Aorta (tissue), 5 donors: ENCODE data around the gene TWIST2. TPM values are rescaled to one million over a fixed set of nuclear protein-coding genes. Genes with fewer than 3 reads are reported as not detected.

Experiments used
- ATAC-seq: fragments of 200-7000 bp; cut with Tn5 transposase; one replicate; pipeline ENCODE4 v1.9.1; 2022; ENCODE audit warnings: moderate library complexity; ENCODE audit not compliant: low FRiP score
- DNase-seq, 2 donors: peaks; one replicate each; pipeline ENCODE4 v3.0.0-alpha.2; 2020
- H3K27ac ChIP-seq, 2 donors: one replicate each; pipeline ENCODE4 v1.5.1; 2013; ENCODE audit warnings: low read length in 2 of 2, mild to moderate bottlenecking in 2 of 2, moderate library complexity in 2 of 2, control low read depth in 1 of 2, inconsistent platforms in 1 of 2, low read depth in 1 of 2
- H3K27me3 ChIP-seq, 2 donors: one replicate each; pipeline ENCODE4 v1.6.1; 2013; ENCODE audit warnings: control low read depth in 1 of 2, low read length in 1 of 2, mild to moderate bottlenecking in 1 of 2, moderate library complexity in 1 of 2; ENCODE audit not compliant: insufficient read depth in 2 of 2, control insufficient read depth in 1 of 2
- H3K36me3 ChIP-seq, 2 donors: one replicate each; pipeline ENCODE4 v1.6.1; 2013; ENCODE audit warnings: control low read depth in 1 of 2, low read length in 1 of 2, mild to moderate bottlenecking in 1 of 2; ENCODE audit not compliant: insufficient read depth in 2 of 2, control insufficient read depth in 1 of 2
- H3K4me1 ChIP-seq, 2 donors: one replicate each; pipeline ENCODE4 v1.6.1; 2013; ENCODE audit warnings: low read length in 2 of 2, control low read depth in 1 of 2, mild to moderate bottlenecking in 1 of 2, moderate library complexity in 1 of 2; ENCODE audit not compliant: insufficient read depth in 2 of 2, control insufficient read depth in 1 of 2
- H3K4me3 ChIP-seq, 2 donors: one replicate each; pipeline ENCODE4 v1.5.1; 2013; ENCODE audit warnings: low read length in 2 of 2, control low read depth in 1 of 2, mild to moderate bottlenecking in 1 of 2
- H3K9me3 ChIP-seq: one replicate; pipeline ENCODE4 v1.6.1; 2013; ENCODE audit warnings: mild to moderate bottlenecking, low read length; ENCODE audit not compliant: control insufficient read depth
- WGBS, 2 donors: extraction: QIAGEN DNeasy Blood & Tissue Kit; methylation state at CpG; one replicate each; pipeline ENCODE4 v1.1.7; 2013; 5-methylcytosine and 5-hydroxymethylcytosine counted together
- intact Hi-C, 2 donors: fragments of 100-400 bp; cut with DNase I; formaldehyde crosslinking; loops; one replicate each; pipeline versions ENCODE4 v1.14.2 to v1.15.0; 2022
- polyA plus RNA-seq, 2 donors: library from polyadenylated mRNA; stranded (reverse); fragments of 200-250 nt; gene quantifications; one replicate each; pipeline ENCODE4 v1.2.3, GENCODE V29; 2013
- total RNA-seq, 2 donors: library from RNA; stranded (reverse); fragmentation: NEBNext Ultra II Directional; extraction: Animal tissue kit (Norgen Biotek cat#: 25700); gene quantifications; one replicate each; pipeline ENCODE4 v1.2.1, GENCODE V29; 2021
- donor health status: healthy with polysubstance abuse.
- donor health status: Bipolar disorder and iron deficiency.
- donor health status: DM: no; HTN: no; CAD: no.
- donor health status: DM: no; HTN: no; CAD: no.
- donor health status: DM: yes; HTN: yes; CAD: no.

TWIST2 gene
- total and polyA plus RNA-seq, 4 donors, result 6.0 to 20.8 (median 14.6) TPM

DNA sequence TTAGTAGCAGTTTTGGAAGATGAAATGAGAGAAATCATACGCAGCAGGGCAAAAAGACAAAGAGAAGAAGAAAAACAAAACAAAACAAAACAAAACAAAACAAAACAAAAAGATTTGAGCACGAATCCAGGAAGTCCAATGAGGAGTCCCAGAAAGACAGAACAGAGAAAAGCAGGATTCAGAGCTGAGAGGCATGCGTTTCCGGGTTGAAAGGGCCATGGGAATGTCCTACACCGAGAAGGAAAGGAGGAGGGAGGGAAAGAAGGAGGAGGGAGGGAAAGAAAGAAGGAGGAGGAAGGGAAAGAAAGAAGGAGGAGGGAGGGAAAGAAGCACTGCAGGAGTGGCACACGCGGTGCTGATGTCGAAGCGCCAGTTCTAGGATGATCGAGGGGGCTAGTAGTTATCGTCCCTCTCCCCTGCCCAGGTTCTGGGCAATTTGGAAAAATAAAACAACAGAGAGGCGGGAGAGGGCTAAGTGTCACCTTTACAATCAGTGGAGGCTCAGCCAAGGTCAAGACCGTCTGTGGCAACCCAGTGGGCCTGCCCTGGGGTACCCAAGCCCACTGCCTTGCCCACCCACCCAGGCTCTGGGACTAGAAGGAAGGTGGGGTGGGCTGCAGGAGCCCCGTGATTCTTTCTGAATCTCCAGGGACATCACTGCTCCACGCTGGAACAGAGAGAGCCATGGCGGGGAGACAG, 68.4 kb downstream of the TWIST2 start:
- WGBS, 2 donors, result 77 to 83% methylated on average over 16 of the region's 16 CpGs
- DNase-seq (no peak), ATAC-seq (no peak)
- no peaks in the 10 kb centered on the region for H3K9me3 ChIP-seq
- H3K4me3 ChIP-seq, result no peak overlapping the region
- no peaks in the 10 kb centered on the region for H3K4me1 ChIP-seq
- intact Hi-C loops, result no loop called here
- H3K27ac ChIP-seq, result no peak overlapping the region
- no peaks in the 10 kb centered on the region for H3K36me3 ChIP-seq
- H3K27me3 ChIP-seq, result no peaks in the 10 kb centered on the region

DNA sequence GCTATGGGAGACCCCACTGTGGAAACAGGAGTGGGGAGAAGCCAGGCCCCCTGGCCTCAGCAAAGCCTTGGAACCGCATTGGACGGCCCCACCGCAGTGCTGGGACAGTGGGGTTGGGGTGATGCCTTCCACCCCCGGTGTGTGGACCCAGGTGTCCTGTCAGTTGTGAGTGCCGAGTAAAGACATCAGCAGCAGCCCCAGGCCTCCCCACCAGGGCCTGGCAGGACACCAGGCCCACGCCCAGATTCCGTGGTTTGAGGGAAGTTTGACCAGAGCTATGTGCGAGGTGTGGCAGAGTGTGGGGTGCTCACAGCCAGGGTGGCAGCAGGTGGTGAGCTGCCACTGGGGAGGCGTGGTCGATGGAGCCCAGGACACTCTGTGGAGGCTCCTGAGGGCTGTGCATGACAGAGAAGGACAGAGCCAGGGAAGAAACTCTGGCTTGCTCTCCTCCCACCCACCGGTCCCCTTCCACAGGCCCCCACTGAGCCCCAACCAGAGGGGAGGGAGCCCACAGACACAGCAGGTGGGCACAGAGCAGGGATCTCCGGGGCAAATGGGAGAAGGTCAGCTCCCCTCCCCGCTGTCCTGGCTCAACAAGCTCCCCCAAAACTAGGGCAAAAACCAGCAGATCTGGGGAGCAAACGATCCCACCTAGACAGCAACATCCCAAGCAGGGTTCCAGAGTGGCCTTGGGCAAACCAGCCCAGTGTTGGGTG, 69.1 kb downstream of the TWIST2 start:
- 87 to 88% methylated on average over 13 to 14 of the region's 14 CpGs for WGBS, 2 donors
- H3K27me3 ChIP-seq, result no peaks in the 10 kb centered on the region
- no peaks in the 10 kb centered on the region for H3K4me1 ChIP-seq
- H3K27ac ChIP-seq, result no peak overlapping the region
- peak in 1 of 2 donors; percentile 50 for DNase-seq
- no peak for ATAC-seq
- H3K36me3 ChIP-seq, result no peaks in the 10 kb centered on the region
- intact Hi-C loops, result no loop called here
- no peak overlapping the region for H3K4me3 ChIP-seq
- no peaks in the 10 kb centered on the region for H3K9me3 ChIP-seq

DNA sequence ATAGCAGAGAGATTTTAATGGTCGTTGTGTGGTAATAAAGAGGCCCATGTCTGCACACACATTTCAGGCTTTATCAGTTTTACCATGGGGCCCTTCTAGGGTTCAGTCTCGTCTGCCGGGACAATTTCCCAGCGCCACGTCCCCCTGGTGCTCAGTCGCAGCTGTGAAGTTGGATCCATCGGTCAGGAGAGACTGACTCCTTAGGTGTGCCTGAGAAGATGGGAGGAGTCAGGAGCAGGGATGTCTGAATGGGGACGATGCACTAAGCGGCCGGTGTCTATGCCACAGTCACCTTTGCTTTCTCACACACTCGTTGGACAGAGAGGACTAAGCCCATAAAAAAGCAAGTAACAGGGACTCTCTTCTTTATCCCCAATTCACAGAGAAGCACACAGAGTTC, 71.4 kb downstream of the TWIST2 start:
- no peaks in the 10 kb centered on the region for H3K36me3 ChIP-seq

DNA sequence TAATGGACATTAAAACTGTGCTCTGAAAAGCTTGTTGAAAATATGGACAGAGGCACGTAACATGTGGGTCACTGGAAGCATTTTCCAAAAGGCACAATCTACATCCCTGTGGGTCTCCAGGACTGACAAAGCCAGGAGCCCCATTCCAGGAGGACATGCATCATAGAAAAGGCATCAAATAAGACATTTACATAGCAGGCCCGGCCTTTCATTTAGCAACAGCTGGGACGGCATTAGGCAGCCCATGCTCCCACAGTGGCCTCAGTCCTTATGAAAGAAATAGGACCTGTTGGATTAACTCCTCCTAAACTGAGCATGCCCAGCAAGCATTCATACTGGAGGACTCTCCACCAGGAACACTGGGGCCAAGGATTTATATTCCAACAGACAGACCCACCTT, 72.2 kb downstream of the TWIST2 start:
- intact Hi-C loops, result no loop called here
- WGBS, 2 donors, result 69 to 74% methylated on average over 3 of the region's 3 CpGs
- no peak overlapping the region for H3K4me3 ChIP-seq
- no peak for ATAC-seq
- H3K27me3 ChIP-seq, result no peaks in the 10 kb centered on the region
- H3K36me3 ChIP-seq, result no peaks in the 10 kb centered on the region
- no peaks in the 10 kb centered on the region for H3K9me3 ChIP-seq
- no peak overlapping the region for H3K27ac ChIP-seq
- H3K4me1 ChIP-seq, result no peaks in the 10 kb centered on the region
- DNase-seq, result no peak

More for the DNA sequence above, 71.4 kb downstream of the TWIST2 start:
- Histone ChIP-seq H3K27ac (no peak overlapping the region), H3K4me3 (no peak overlapping the region), H3K9me3 (no peaks in the 10 kb centered on the region), H3K4me1 (no peaks in the 10 kb centered on the region), H3K27me3 (no peaks in the 10 kb centered on the region)
- intact Hi-C loops, result no loop called here
- WGBS, 2 donors, result 82 to 85% methylated on average over 11 of the region's 11 CpGs
- no peak for ATAC-seq
- peak in 1 of 2 donors; percentile 59 for DNase-seq

DNA sequence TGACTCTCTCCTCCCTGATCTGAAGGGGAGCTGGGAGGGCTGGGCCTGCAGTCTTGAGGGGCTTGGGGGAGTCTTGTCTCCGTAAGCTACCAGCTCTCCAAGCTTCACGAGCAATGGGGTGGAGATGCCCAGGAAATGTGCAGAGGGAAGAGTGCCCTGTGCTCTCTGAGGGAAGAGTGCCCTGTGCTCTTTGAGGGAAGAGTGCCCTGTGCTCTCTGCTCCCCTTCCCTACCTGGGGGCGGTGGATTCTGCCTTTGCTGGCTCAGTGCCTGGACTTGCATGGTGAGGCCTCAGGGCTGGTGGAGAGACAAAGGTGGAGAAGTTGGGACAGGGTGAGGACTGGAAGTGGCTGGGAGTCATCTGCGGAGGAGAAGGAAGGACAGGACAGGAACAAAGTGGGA, 72.7 kb downstream of the TWIST2 start:
- intact Hi-C loops, result no loop called here
- H3K4me3 ChIP-seq, result no peak overlapping the region
- H3K27me3 ChIP-seq, result no peaks in the 10 kb centered on the region
- no peaks in the 10 kb centered on the region for H3K9me3 ChIP-seq
- ATAC-seq, result no peak
- no peaks in the 10 kb centered on the region for H3K36me3 ChIP-seq
- WGBS, 2 donors, result 88 to 92% methylated on average over 4 of the region's 4 CpGs
- H3K27ac ChIP-seq, result no peak overlapping the region
- DNase-seq, result peak in 1 of 2 donors; percentile 36
- H3K4me1 ChIP-seq, result no peaks in the 10 kb centered on the region

DNA sequence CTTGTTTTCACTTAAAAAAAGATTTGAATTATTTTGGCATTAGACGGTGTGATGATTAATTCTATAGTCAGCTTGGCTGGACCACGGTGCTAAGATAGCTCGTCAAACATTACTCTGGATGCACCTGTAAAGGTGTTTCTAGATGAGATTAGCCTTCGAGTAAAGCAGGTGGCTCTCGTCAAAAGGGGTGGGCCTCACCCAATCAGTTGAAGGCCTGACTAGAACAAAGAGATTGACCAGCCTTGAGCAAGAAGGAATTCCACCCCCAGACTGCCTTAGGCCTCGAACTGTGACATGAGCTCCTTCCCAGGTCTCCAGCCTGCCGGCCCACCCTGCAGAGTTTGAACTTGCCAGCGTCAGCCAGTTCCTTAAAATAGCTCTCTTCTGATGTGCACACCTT, 73.4 kb downstream of the TWIST2 start:
- Histone ChIP-seq H3K27me3 (no peaks in the 10 kb centered on the region), H3K4me3 (no peak overlapping the region), H3K9me3 (no peaks in the 10 kb centered on the region), H3K4me1 (no peaks in the 10 kb centered on the region), H3K36me3 (no peaks in the 10 kb centered on the region), H3K27ac (no peak overlapping the region)
- peak in 1 of 2 donors; percentile 49 for DNase-seq
- WGBS, 2 donors, result 89 to 93% methylated on average over 8 of the region's 8 CpGs
- no peak for ATAC-seq
- intact Hi-C loops, result no loop called here

DNA sequence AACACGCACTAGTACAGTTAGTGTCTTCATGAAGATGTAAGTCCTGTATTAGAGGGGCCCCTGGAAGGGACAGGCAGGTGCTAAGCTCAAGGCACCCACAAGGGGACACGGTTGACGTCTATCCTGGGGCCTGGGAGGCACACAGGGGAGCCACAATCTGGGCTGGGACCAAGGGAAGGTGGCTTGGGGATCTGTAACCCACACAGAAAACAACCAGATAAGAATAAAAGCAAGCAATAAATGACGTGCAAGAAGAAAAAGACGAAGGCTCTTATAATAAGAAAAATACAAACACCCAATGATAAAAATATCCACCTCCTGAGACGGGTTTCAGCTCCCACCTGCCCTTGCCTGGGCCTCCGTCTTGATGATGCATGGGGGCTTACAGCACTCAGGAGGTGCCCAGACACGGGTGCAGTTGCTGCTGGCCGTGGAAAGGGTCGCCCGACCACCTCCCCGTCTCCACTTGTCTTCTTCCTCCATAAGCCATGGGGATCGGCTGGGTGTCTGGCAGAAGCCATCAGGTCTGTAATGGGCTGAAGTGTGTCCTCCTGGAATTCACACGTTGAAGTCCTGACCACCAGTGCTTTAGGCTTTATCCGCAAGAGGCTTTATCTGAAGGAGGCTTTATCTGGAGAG, 73.9 kb downstream of the TWIST2 start:
- H3K4me3 ChIP-seq, result no peak overlapping the region
- no peaks in the 10 kb centered on the region for H3K36me3 ChIP-seq
- intact Hi-C loops, result no loop called here
- ATAC-seq, result no peak
- WGBS, 2 donors, result 89 to 91% methylated on average over 15 of the region's 15 CpGs
- H3K27ac ChIP-seq, result no peak overlapping the region
- DNase-seq, result peak in 1 of 2 donors; percentile 45
- no peaks in the 10 kb centered on the region for H3K27me3 ChIP-seq
- no peaks in the 10 kb centered on the region for H3K9me3 ChIP-seq
- no peaks in the 10 kb centered on the region for H3K4me1 ChIP-seq

DNA sequence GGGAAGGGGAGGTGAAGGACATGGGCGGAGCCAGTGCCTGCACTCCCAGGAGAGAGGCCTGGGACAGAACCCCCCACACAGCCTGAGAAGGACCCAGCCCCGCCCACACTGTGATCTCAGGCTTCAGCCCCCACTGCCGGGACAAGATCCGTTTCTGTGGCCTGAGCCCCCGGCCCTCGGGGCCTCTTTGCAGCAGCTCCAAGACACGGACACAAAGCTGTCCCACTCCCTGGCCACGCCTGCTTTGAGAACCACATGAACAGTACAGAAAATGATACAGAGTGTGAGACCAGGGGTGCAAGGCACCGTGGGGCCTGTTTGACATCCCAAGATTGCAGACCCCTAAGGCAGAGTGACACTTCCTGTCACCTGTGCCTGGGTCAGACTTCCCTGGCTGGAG, 74.5 kb downstream of the TWIST2 start:
- Histone ChIP-seq H3K4me1 (no peaks in the 10 kb centered on the region), H3K36me3 (no peaks in the 10 kb centered on the region), H3K27ac (no peak overlapping the region), H3K4me3 (no peak overlapping the region), H3K9me3 (no peaks in the 10 kb centered on the region), H3K27me3 (no peaks in the 10 kb centered on the region)
- peak in 1 of 2 donors; percentile 32 for DNase-seq
- WGBS, 2 donors, result 88 to 89% methylated on average over 9 of the region's 9 CpGs
- ATAC-seq, result no peak
- intact Hi-C loops, result no loop called here
